ENCODE results near the gene RAD1.

The RAD1 gene

DNA sequence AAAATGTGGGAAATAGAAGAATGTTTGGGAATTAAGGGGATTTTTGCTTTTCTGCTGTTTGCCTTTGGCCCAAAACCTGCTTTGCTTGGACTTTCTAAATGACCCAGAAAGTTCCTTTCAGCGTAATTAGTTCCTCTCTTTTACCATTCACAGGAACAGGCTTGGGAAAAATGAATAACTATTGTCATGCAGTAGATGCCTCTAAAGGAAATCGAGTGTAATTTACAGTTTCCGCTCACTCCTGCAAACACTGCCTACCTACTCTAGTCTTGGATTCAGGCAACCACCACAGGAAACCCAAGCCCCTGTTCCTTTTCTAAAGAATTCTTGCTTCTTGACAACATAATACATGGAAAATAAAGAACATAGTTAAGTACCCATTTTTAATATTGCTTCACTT lies 51.4 kb downstream of the RAD1 start:
- DNase-seq (ENCODE audit: low read depth), result no peak

GRCh38 chr5:34859253-34859652 lies 56.1 kb downstream of the RAD1 start:
- DNase-seq (ENCODE audit: low read depth), result no peak

GRCh38 chr5:34858790-34859189 lies 56.5 kb downstream of the RAD1 start:
- peak; percentile 40 for DNase-seq (ENCODE audit: low read depth)

DNA sequence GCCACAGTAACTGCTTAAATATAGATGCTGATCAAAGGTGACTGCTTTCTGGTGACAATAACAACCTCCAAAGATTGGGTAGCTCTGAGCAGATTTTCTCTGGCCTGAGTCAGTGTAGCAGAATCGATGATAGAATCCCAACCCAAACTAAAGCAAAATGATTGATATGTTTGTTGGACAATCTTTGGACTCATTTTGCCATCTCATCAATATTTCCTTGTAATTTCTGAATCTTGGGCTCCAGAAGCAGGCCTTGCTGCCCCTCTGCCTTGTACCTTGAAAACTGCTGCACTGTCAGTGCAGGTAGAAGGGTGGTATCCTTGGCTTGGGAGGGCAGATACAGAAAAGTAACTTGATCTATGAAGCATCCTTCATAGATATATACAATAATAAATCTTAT lies 57.4 kb downstream of the RAD1 start:
- DNase-seq (ENCODE audit: low read depth), result no peak

- peak; percentile 66 for DNase-seq (ENCODE audit: low read depth)
These were observed 58.1 kb downstream of the RAD1 start for GRCh38 chr5:34857161-34857560.
